Right lobe of liver (tissue), 4 donors: ENCODE measurements around the gene CAMK2D.

Experiments
- CTCF ChIP-seq, 4 donors: fragments of 200-600 bp in 3 of 4; fragments of 450-650 bp in 1 of 4; IDR thresholded peaks; one replicate each; pipeline versions ENCODE4 v1.5.1 to v1.8.0; 2016 to 2022; ENCODE audit warnings: antibody characterized with exemption in 4 of 4, mild to moderate bottlenecking in 2 of 4
- POLR2A ChIP-seq: fragments of 450-650 bp; IDR thresholded peaks from one replicate; pipeline ENCODE4 v1.6.1; 2017; ENCODE audit warnings: antibody characterized with exemption, mild to moderate bottlenecking
- donor health status: DM: no; HTN: no; CAD: no.
- donor health status: DM: no; HTN: no; CAD: no.
- donor health status: DM: no; HTN: yes; CAD: no.

GRCh38 chr4:113677325-113677724 is 84.2 kb downstream of the CAMK2D start:
- TF ChIP-seq CTCF (IDR thresholded peaks at IDR 0.05) (no peak), POLR2A (no peak)
